ENCODE results near the gene IGFBP1. TPM values are rescaled to one million over a fixed set of nuclear protein-coding genes. Genes with fewer than 3 reads are reported as not detected.

IGFBP1 gene
- total and polyA plus RNA-seq, 2 donors (not counting 1 experiment from before 2014, with no cell fraction given): not detected

DNA sequence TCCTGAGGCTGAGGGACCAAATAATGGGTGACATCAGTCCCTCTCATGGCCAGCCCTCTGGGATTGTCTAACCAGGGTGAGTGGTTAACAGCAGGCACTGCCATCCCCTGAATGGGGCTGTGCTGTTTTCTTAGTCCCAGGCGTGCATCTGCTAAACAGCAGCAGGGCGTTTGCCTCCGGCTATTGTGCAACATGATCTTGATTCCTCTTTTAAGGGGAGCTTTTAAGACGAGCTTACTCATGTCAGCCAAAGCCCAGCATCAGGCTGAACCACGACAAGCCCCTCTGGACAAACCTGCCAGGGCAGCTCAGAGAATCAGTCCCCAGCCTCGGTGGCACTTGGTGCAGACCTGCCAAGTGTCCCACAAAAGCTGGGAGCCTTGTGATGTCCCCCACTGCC is 49.0 kb downstream of the IGFBP1 start:
- Histone ChIP-seq H3K79me2 (ENCODE audit: control insufficient read depth, insufficient read depth, low read length) (no peaks in the 10 kb centered on the region), H3K4me2 (replicated peaks; ENCODE audit: low read depth, low read length, poor library complexity, severe bottlenecking) (no peak overlapping the region), H2AFZ (ENCODE audit: insufficient read depth, low read depth, low read length, poor library complexity, severe bottlenecking) (no peak overlapping the region), H4K20me1 (ENCODE audit: control insufficient read depth, insufficient read depth, low read length, poor library complexity, severe bottlenecking) (no peaks in the 10 kb centered on the region), H3K4me3 (ENCODE audit: control extremely low read depth in 1 of 5, extremely low read depth in 1 of 5, insufficient read depth in 1 of 5, low read depth in 2 of 5, low read length in 4 of 5) (no peak overlapping the region), H3K4me1 (ENCODE audit: control insufficient read depth in 2 of 2, insufficient read depth in 2 of 2, low read length in 2 of 2) (peaks cover 0 to 4% of the 10 kb centered on the region in 2 donors), H3K9me3 (ENCODE audit: control extremely low read depth in 1 of 3, control insufficient read depth in 2 of 3, insufficient read depth in 1 of 3, low read length in 2 of 3) (peaks cover 0 to 29% (median 0%) of the 10 kb centered on the region in 3 donors), H3K36me3 (replicated peaks in 1 of 2; ENCODE audit: control extremely low read depth in 1 of 2, control insufficient read depth in 1 of 2, extremely low read depth in 1 of 2, insufficient read depth in 2 of 2, low read length in 1 of 2) (no peaks in the 10 kb centered on the region), H3K9ac (ENCODE audit: low read length) (no peak overlapping the region), H3K27me3 (replicated peaks in 1 of 4; ENCODE audit: control extremely low read depth in 1 of 4, control insufficient read depth in 3 of 4, insufficient read depth in 4 of 4, low read length in 3 of 4) (peaks cover 0 to 10% (median 7%) of the 10 kb centered on the region in 4 experiments), H3K27ac (ENCODE audit: low read length in 2 of 2) (no peak overlapping the region)
- H3K27me3 Mint-ChIP-seq: peaks cover 21% of the 10 kb centered on the region
- intact Hi-C loops (cut with micrococcal nuclease): no loop called here
- ATAC-seq (ENCODE audit: low read depth) (no peak), DNase-seq (no peak)
- H3K4me1 Mint-ChIP-seq: peaks cover 8% of the 10 kb centered on the region
- TF ChIP-seq, protein P1, sequence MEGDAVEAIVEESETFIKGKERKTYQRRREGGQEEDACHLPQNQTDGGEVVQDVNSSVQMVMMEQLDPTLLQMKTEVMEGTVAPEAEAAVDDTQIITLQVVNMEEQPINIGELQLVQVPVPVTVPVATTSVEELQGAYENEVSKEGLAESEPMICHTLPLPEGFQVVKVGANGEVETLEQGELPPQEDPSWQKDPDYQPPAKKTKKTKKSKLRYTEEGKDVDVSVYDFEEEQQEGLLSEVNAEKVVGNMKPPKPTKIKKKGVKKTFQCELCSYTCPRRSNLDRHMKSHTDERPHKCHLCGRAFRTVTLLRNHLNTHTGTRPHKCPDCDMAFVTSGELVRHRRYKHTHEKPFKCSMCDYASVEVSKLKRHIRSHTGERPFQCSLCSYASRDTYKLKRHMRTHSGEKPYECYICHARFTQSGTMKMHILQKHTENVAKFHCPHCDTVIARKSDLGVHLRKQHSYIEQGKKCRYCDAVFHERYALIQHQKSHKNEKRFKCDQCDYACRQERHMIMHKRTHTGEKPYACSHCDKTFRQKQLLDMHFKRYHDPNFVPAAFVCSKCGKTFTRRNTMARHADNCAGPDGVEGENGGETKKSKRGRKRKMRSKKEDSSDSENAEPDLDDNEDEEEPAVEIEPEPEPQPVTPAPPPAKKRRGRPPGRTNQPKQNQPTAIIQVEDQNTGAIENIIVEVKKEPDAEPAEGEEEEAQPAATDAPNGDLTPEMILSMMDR (IDR thresholded peaks at IDR 0.05): no peak
- TF ChIP-seq EZH2 (IDR thresholded peaks at IDR 0.05; ENCODE audit: borderline replicate concordance, insufficient read depth, low read depth, low read length, poor library complexity, severe bottlenecking): no peak
- ChIA-PET POLR2A (no interaction called here), CTCF (no interaction called here)
- no peak overlapping the region for H3K27ac Mint-ChIP-seq
- 63% methylated on average over 6 of the region's 6 CpGs for WGBS (ENCODE audit: insufficient coverage)
- peaks cover 3% of the 10 kb centered on the region for H3K9me3 Mint-ChIP-seq (ENCODE audit: insufficient read depth)
- no peak overlapping the region for H3K4me3 Mint-ChIP-seq

GRCh38 chr7:45937862-45938261 is 49.6 kb downstream of the IGFBP1 start:
- Histone ChIP-seq H3K9ac (ENCODE audit: low read length) (no peak overlapping the region), H3K4me2 (replicated peaks; ENCODE audit: low read depth, low read length, poor library complexity, severe bottlenecking) (no peak overlapping the region), H3K27ac (ENCODE audit: low read length in 2 of 2) (no peak overlapping the region), H3K36me3 (replicated peaks in 1 of 2; ENCODE audit: control extremely low read depth in 1 of 2, control insufficient read depth in 1 of 2, extremely low read depth in 1 of 2, insufficient read depth in 2 of 2, low read length in 1 of 2) (no peaks in the 10 kb centered on the region), H3K4me1 (ENCODE audit: control insufficient read depth in 2 of 2, insufficient read depth in 2 of 2, low read length in 2 of 2) (peaks cover 0 to 4% of the 10 kb centered on the region in 2 donors), H4K20me1 (ENCODE audit: control insufficient read depth, insufficient read depth, low read length, poor library complexity, severe bottlenecking) (no peaks in the 10 kb centered on the region), H3K9me3 (ENCODE audit: control extremely low read depth in 1 of 3, control insufficient read depth in 2 of 3, insufficient read depth in 1 of 3, low read length in 2 of 3) (peaks cover 0 to 29% (median 0%) of the 10 kb centered on the region in 3 donors), H3K4me3 (ENCODE audit: control extremely low read depth in 1 of 5, extremely low read depth in 1 of 5, insufficient read depth in 1 of 5, low read depth in 2 of 5, low read length in 4 of 5) (no peak overlapping the region), H3K79me2 (ENCODE audit: control insufficient read depth, insufficient read depth, low read length) (no peaks in the 10 kb centered on the region), H3K27me3 (replicated peaks in 1 of 4; ENCODE audit: control extremely low read depth in 1 of 4, control insufficient read depth in 3 of 4, insufficient read depth in 4 of 4, low read length in 3 of 4) (peaks cover 0 to 10% (median 7%) of the 10 kb centered on the region in 4 experiments), H2AFZ (ENCODE audit: insufficient read depth, low read depth, low read length, poor library complexity, severe bottlenecking) (no peak overlapping the region)
- Mint-ChIP-seq H3K4me3 (no peak overlapping the region), H3K27ac (no peak overlapping the region), H3K9me3 (ENCODE audit: insufficient read depth) (peaks cover 3% of the 10 kb centered on the region), H3K4me1 (peaks cover 8% of the 10 kb centered on the region), H3K27me3 (peaks cover 21% of the 10 kb centered on the region)
- WGBS (ENCODE audit: insufficient coverage): 88% methylated on average over 2 of the region's 2 CpGs
- intact Hi-C loops (cut with micrococcal nuclease): no loop called here
- TF ChIP-seq, protein P1 (IDR thresholded peaks at IDR 0.05): no peak
- no peak for TF ChIP-seq EZH2 (IDR thresholded peaks at IDR 0.05; ENCODE audit: borderline replicate concordance, insufficient read depth, low read depth, low read length, poor library complexity, severe bottlenecking)
- ATAC-seq (ENCODE audit: low read depth): no peak
- DNase-seq: no peak
- ChIA-PET POLR2A (no interaction called here), CTCF (no interaction called here)

Measured in B cell (primary cell).